Thoracic aorta (tissue), 2 donors: ENCODE data around the gene PLXNA2. TPM values are rescaled to one million over a fixed set of nuclear protein-coding genes. Genes with fewer than 3 reads are reported as not detected.

ENCODE experiments used
- ATAC-seq: fragments of 150-250 bp; one replicate; pipeline ENCODE4 v1.8.0; 2017; ENCODE audit warnings: low read depth; ENCODE audit not compliant: insufficient number of reproducible peaks, low FRiP score
- DNase-seq: peaks from one replicate; pipeline ENCODE4 v3.0.0-alpha.2; 2020; ENCODE audit warnings: low spot score
- H3K27ac ChIP-seq, 2 donors: fragments of 200-600 bp; sonication (generic); 1 replicate in 1 of 2; 2 replicates in 1 of 2; pipeline ENCODE4 v1.5.1; 2016; ENCODE audit warnings: mild to moderate bottlenecking in 2 of 2, moderate library complexity in 2 of 2
- H3K27me3 ChIP-seq: fragments of 200-600 bp; sonication (generic); replicated peaks from 2 replicates; pipeline ENCODE4 v1.6.0; 2016; ENCODE audit warnings: mild to moderate bottlenecking; ENCODE audit not compliant: insufficient read depth
- H3K36me3 ChIP-seq: fragments of 200-600 bp; sonication (generic); one replicate; pipeline ENCODE4 v1.5.1; 2016
- H3K4me1 ChIP-seq, 2 donors: fragments of 200-600 bp; sonication (generic); 1 replicate in 1 of 2; 2 replicates in 1 of 2; pipeline versions ENCODE4 v1.5.1 to v1.6.0; 2016; ENCODE audit warnings: low read depth in 2 of 2, mild to moderate bottlenecking in 1 of 2; ENCODE audit not compliant: control insufficient read depth in 1 of 2
- H3K4me3 ChIP-seq: fragments of 200-600 bp; sonication (generic); 2 replicates; pipeline ENCODE4 v1.5.1; 2016; ENCODE audit warnings: mild to moderate bottlenecking
- H3K9me3 ChIP-seq: fragments of 200-600 bp; sonication (generic); 2 replicates; pipeline ENCODE4 v1.5.1; 2016
- total RNA-seq, 2 donors: library from RNA; depleted of rRNA; stranded (reverse); fragments of >200 nt; gene quantifications; one replicate each; pipeline versions ENCODE4 v1.1.0 to v1.2.3, GENCODE V29; 2016
- TF ChIP-seq, protein P1 (sequence below): fragments of 200-600 bp; sonication (generic); IDR thresholded peaks from one replicate; pipeline ENCODE4 v1.5.1; 2019; ENCODE audit warnings: antibody characterized with exemption

Gene PLXNA2
- total RNA-seq, 2 donors from 2014 or later = 30.2 to 62.2 TPM

DNA sequence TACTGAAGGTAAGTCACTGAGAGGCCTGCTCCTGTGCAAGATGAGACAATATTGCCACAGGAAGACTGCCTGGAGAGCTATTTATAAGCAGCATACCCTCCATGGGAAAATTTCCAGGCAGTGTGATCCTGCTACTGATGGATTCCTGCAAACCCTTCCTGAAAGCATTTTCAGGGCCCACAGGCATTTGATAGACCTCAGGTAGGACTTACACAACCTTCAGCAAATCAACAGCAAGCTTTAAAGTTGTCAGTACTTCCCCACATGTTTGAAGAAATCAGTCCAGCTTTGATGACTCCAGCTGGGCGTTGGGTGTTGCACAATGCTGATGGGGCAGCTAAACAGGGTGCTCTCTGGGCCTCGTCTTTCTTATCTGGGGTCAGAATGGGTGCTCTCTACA lies 108.8 kb downstream of the PLXNA2 start:
- no peaks in the 10 kb centered on the region for H3K36me3 ChIP-seq
- H3K27ac ChIP-seq = no peak overlapping the region
- TF ChIP-seq, protein P1, sequence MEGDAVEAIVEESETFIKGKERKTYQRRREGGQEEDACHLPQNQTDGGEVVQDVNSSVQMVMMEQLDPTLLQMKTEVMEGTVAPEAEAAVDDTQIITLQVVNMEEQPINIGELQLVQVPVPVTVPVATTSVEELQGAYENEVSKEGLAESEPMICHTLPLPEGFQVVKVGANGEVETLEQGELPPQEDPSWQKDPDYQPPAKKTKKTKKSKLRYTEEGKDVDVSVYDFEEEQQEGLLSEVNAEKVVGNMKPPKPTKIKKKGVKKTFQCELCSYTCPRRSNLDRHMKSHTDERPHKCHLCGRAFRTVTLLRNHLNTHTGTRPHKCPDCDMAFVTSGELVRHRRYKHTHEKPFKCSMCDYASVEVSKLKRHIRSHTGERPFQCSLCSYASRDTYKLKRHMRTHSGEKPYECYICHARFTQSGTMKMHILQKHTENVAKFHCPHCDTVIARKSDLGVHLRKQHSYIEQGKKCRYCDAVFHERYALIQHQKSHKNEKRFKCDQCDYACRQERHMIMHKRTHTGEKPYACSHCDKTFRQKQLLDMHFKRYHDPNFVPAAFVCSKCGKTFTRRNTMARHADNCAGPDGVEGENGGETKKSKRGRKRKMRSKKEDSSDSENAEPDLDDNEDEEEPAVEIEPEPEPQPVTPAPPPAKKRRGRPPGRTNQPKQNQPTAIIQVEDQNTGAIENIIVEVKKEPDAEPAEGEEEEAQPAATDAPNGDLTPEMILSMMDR = no peak
- no peaks in the 10 kb centered on the region for H3K9me3 ChIP-seq
- no peaks in the 10 kb centered on the region for H3K27me3 ChIP-seq
- no peak overlapping the region for H3K4me3 ChIP-seq
- H3K4me1 ChIP-seq = peaks cover 7 to 47% of the 10 kb centered on the region in 2 donors
- ATAC-seq = no peak
- DNase-seq = no peak

DNA sequence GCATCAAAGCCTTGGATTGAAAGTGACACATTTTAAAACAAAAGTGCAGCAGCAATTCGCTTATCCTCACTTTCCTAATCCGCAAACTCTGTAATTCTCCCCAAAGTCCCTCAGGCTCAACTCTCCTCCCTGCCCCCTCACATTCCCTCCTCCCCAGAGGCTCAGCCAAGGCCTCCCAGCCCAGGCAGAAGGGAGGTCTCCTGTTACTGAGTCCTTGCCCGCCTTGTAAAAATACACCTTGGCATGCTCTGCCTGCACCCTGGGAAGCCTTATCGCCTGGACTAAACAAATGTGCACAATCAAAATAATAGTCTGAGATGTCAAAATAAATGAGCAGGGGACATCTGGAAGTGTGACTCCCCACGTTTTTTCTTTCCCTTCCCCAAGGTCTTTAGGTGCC lies 109.7 kb downstream of the PLXNA2 start:
- TF ChIP-seq, protein P1 = no peak
- Histone ChIP-seq H3K27ac (no peak overlapping the region), H3K27me3 (no peaks in the 10 kb centered on the region), H3K36me3 (no peaks in the 10 kb centered on the region), H3K4me3 (no peak overlapping the region), H3K4me1 (peaks cover 7 to 47% of the 10 kb centered on the region in 2 donors), H3K9me3 (no peaks in the 10 kb centered on the region)
- no peak for DNase-seq
- ATAC-seq = no peak

DNA sequence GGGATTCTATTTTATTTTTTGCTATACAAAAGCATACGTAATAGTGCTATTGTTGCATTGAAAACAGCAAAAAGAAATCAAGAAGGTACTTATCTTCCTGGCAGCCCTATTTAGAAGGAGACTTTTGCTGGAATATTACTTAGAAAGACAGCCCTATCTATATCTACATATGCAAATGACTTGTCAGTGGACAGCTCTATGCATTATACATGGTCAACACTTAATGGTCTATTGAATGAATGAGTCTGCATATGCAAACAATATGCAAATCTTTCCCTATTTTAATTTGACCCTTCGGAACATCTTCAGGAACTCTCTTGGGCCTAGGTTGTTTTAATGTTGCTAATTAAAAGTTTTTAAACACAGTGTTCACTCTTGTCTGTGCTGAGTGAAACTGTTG lies 110.8 kb downstream of the PLXNA2 start:
- Histone ChIP-seq H3K27me3 (no peaks in the 10 kb centered on the region), H3K4me1 (peaks cover 7 to 47% of the 10 kb centered on the region in 2 donors), H3K9me3 (no peaks in the 10 kb centered on the region), H3K36me3 (no peaks in the 10 kb centered on the region), H3K4me3 (no peak overlapping the region), H3K27ac (no peak overlapping the region)
- ATAC-seq (no peak), DNase-seq (no peak)
- TF ChIP-seq, protein P1 = no peak

DNA sequence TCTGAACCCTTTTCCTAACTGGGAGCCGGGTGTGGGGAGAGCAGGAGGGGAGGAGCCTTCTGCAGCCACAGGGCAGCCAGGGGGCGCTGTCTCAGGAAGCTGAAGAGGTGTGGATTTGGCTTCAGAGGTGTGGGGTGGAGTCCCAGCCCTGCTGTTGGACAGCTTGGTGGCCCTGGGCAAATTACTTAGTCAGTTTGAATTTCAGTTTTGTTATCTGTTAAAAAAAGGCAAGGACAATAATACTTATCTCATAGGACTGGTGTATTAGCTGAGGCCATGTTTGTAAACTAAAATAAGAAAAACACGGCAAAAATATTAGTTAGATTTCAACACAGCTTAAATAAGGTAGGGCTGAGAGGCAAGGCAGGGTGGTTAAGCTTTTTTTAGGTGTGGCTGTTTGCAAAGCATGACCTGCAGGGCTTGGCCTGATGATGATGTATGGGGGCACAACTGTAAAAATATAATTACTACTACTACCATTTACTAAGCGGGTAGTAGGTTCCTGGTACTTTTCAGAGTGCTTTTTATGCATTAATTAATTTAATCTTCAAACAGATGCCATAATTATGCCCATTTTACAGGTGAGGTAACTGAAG lies 111.8 kb downstream of the PLXNA2 start:
- Histone ChIP-seq H3K9me3 (no peaks in the 10 kb centered on the region), H3K4me1 (peaks cover 7 to 43% of the 10 kb centered on the region in 2 donors), H3K27me3 (no peaks in the 10 kb centered on the region), H3K27ac (no peak overlapping the region), H3K4me3 (no peak overlapping the region), H3K36me3 (no peaks in the 10 kb centered on the region)
- TF ChIP-seq, protein P1 = peak; percentile 61
- ATAC-seq (no peak), DNase-seq (peak; percentile 20)

DNA sequence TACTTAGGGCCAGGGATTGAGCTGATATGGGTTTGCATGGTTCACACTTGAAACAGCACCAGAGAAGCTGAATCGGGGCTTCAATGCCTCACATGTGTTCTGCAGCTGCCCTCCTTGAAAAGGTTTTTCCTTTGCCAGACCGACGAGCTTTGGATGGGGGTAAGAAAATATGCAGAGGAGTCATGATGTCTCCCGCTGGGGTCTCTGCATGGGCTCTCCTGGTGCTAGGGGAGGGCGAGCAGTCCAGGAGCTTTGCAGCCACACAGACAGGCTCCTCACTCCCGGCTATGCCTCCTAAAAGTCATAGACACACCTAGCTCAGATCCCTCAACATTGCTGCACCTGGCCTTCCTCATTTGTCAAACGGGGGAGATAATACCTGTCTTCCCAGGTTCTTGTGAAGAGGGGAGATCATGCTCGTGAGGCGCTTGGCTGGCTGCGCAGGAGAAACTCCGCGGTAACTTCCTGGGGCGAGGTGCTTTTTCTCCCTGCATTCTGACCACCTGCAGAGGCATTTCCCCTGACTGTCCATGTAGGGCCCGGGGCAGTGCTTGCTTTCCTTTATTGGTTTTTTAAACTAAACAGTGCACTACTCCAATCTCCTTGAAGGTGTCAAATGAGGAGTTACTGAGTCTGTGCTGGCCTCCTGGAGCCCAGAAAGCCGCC lies 112.4 kb downstream of the PLXNA2 start:
- Histone ChIP-seq H3K36me3 (no peaks in the 10 kb centered on the region), H3K27me3 (no peaks in the 10 kb centered on the region), H3K4me3 (no peak overlapping the region), H3K4me1 (peaks cover 7 to 37% of the 10 kb centered on the region in 2 donors), H3K27ac (no peak overlapping the region), H3K9me3 (no peaks in the 10 kb centered on the region)
- no peak for DNase-seq
- ATAC-seq = no peak
- TF ChIP-seq, protein P1 = no peak
